Aorta (tissue), 5 donors: ENCODE data around the gene TSR1. TPM values are rescaled to one million over a fixed set of nuclear protein-coding genes. Genes with fewer than 3 reads are reported as not detected.
A peak's percentile ranks its signal among the peaks of the same experiment; 100 is the strongest.

Experiments used
- ATAC-seq: fragments of 200-7000 bp; cut with Tn5 transposase; one replicate; pipeline ENCODE4 v1.9.1; 2022; ENCODE audit warnings: moderate library complexity; ENCODE audit not compliant: low FRiP score
- DNase-seq, 2 donors: peaks; one replicate each; pipeline ENCODE4 v3.0.0-alpha.2; 2020
- H3K27ac ChIP-seq, 2 donors: one replicate each; pipeline ENCODE4 v1.5.1; 2013; ENCODE audit warnings: low read length in 2 of 2, mild to moderate bottlenecking in 2 of 2, moderate library complexity in 2 of 2, control low read depth in 1 of 2, inconsistent platforms in 1 of 2, low read depth in 1 of 2
- H3K27me3 ChIP-seq, 2 donors: one replicate each; pipeline ENCODE4 v1.6.1; 2013; ENCODE audit warnings: control low read depth in 1 of 2, low read length in 1 of 2, mild to moderate bottlenecking in 1 of 2, moderate library complexity in 1 of 2; ENCODE audit not compliant: insufficient read depth in 2 of 2, control insufficient read depth in 1 of 2
- H3K36me3 ChIP-seq, 2 donors: one replicate each; pipeline ENCODE4 v1.6.1; 2013; ENCODE audit warnings: control low read depth in 1 of 2, low read length in 1 of 2, mild to moderate bottlenecking in 1 of 2; ENCODE audit not compliant: insufficient read depth in 2 of 2, control insufficient read depth in 1 of 2
- H3K4me1 ChIP-seq, 2 donors: one replicate each; pipeline ENCODE4 v1.6.1; 2013; ENCODE audit warnings: low read length in 2 of 2, control low read depth in 1 of 2, mild to moderate bottlenecking in 1 of 2, moderate library complexity in 1 of 2; ENCODE audit not compliant: insufficient read depth in 2 of 2, control insufficient read depth in 1 of 2
- H3K4me3 ChIP-seq, 2 donors: one replicate each; pipeline ENCODE4 v1.5.1; 2013; ENCODE audit warnings: low read length in 2 of 2, control low read depth in 1 of 2, mild to moderate bottlenecking in 1 of 2
- H3K9me3 ChIP-seq: one replicate; pipeline ENCODE4 v1.6.1; 2013; ENCODE audit warnings: mild to moderate bottlenecking, low read length; ENCODE audit not compliant: control insufficient read depth
- WGBS, 2 donors: extraction: QIAGEN DNeasy Blood & Tissue Kit; methylation state at CpG; one replicate each; pipeline ENCODE4 v1.1.7; 2013; 5-methylcytosine and 5-hydroxymethylcytosine counted together
- intact Hi-C, 2 donors: fragments of 100-400 bp; cut with DNase I; formaldehyde crosslinking; loops; one replicate each; pipeline versions ENCODE4 v1.14.2 to v1.15.0; 2022
- polyA plus RNA-seq, 2 donors: library from polyadenylated mRNA; stranded (reverse); fragments of 200-250 nt; gene quantifications; one replicate each; pipeline ENCODE4 v1.2.3, GENCODE V29; 2013
- total RNA-seq, 2 donors: library from RNA; stranded (reverse); fragmentation: NEBNext Ultra II Directional; extraction: Animal tissue kit (Norgen Biotek cat#: 25700); gene quantifications; one replicate each; pipeline ENCODE4 v1.2.1, GENCODE V29; 2021
- donor health status: healthy with polysubstance abuse.
- donor health status: Bipolar disorder and iron deficiency.
- donor health status: DM: no; HTN: no; CAD: no.
- donor health status: DM: no; HTN: no; CAD: no.
- donor health status: DM: yes; HTN: yes; CAD: no.

TSR1 gene
- total and polyA plus RNA-seq, 4 donors: 8.8 to 21.8 (median 14.6) TPM

DNA sequence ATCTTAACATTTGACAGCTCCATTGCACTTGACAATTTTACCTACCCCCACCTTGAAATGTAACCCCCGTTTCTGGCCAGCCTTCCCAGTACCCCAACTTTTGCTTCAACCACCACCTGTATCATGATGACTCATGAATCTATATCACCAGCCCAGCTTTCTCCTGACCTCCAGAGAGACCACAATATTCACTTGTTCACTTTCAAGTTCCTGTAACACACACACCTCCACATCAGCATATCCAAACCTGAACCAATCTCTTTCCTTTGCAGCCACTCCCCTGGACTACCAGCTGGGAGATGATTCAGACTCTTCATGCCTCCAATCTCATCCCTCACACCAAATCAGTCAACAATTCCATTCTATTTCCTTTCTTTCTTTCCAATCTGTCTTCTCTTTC lies 40.7 kb downstream of the TSR1 start:
- no peaks in the 10 kb centered on the region for H3K9me3 ChIP-seq
- DNase-seq (no peak), ATAC-seq (no peak)
- peaks cover 4 to 8% of the 10 kb centered on the region in 2 donors for H3K36me3 ChIP-seq
- 82% methylated on average over 1 of the region's 1 CpG for WGBS, 2 donors
- H3K27ac ChIP-seq: no peak overlapping the region
- H3K4me3 ChIP-seq: no peak overlapping the region
- intact Hi-C loops: no loop called here
- H3K4me1 ChIP-seq: no peaks in the 10 kb centered on the region
- no peaks in the 10 kb centered on the region for H3K27me3 ChIP-seq

DNA sequence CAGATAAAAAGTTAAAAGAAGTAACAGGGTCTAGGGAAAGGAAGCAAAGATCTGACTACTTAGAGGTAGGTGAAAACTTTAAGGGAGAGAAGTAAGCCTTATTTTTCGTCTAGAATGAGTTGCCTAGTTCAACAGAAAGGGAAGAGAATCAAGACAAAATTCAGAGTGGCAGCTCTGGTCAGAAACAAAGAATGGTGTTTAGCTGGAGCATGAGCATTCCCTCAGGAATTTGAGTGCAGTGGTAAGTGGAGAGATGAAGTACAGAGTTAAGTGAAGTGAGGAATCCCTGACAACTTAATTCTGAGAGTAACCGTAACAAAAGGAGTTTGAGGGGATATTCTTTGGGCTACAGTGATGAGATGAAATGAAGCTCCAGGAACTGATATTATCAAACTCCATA lies 44.2 kb downstream of the TSR1 start:
- Histone ChIP-seq H3K36me3 (peaks cover 4 to 8% of the 10 kb centered on the region in 2 donors), H3K4me1 (no peaks in the 10 kb centered on the region), H3K4me3 (no peak overlapping the region), H3K27ac (no peak overlapping the region), H3K27me3 (no peaks in the 10 kb centered on the region), H3K9me3 (no peaks in the 10 kb centered on the region)
- DNase-seq (no peak), ATAC-seq (no peak)
- WGBS, 2 donors: 79 to 81% methylated on average over 2 of the region's 2 CpGs
- intact Hi-C loops: no loop called here

DNA sequence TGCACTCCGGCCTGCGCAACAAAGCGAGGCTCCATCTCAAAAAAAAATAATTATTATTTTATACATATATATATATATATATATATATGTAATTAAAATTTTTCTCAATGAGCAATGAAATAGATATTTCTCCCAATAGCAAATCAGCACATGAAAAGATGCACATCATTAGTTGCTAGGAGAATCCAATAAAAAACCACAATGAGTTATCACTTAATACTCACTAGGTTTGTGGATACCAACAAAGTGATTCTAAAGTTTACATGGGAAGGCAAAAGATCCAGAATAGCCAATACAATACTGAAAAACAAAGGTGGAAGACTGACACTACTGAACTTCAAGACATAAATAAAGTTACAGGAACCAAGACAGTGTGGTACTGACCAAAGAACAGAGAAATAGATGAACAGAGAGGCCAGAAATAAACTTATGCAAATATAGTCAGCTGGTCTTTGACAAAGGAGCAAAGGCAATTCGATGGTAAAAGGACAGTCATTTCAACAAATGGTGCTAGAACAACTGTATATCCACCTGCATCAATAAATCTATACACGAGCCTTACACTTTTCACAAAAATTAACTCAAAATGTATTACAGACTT lies 46.3 kb downstream of the TSR1 start:
- Histone ChIP-seq H3K9me3 (no peaks in the 10 kb centered on the region), H3K36me3 (peaks cover 4 to 8% of the 10 kb centered on the region in 2 donors), H3K4me3 (no peak overlapping the region), H3K27ac (no peak overlapping the region), H3K27me3 (no peaks in the 10 kb centered on the region), H3K4me1 (no peaks in the 10 kb centered on the region)
- ATAC-seq (no peak), DNase-seq (no peak)
- intact Hi-C loops: no loop called here
- WGBS, 2 donors: 94% methylated on average over 5 of the region's 5 CpGs

DNA sequence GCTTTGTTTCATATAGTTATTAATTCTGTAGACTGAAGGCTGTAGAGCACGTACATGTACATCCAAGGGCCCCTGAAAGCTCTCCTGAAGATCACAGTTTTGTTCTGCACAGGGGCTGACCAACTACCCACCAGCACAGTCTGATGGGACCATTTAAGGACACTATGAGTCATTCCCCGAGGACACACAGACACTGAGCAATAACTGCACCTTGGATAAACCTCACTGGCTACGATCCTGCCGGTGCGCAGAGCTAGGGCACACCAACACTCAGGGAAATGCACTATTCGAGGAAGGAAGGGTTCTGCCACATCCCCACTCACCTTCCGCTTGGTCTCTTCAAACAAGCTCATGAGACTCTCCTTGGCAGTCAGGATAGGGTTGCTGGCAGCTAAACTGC lies 53.0 kb downstream of the TSR1 start:
- no peaks in the 10 kb centered on the region for H3K4me1 ChIP-seq
- no peak overlapping the region for H3K4me3 ChIP-seq
- WGBS, 2 donors: 83 to 86% methylated on average over 7 of the region's 7 CpGs
- H3K36me3 ChIP-seq: peaks cover 8 to 14% of the 10 kb centered on the region in 2 donors
- DNase-seq (no peak), ATAC-seq (no peak)
- no peaks in the 10 kb centered on the region for H3K27me3 ChIP-seq
- intact Hi-C loops: loop anchor here in 1 of 2 donors (5.0 kb wide), 1 partner anchor 36 kb away; no protein-coding TSS in a partner anchor
- H3K9me3 ChIP-seq: no peaks in the 10 kb centered on the region
- H3K27ac ChIP-seq: no peak overlapping the region

DNA sequence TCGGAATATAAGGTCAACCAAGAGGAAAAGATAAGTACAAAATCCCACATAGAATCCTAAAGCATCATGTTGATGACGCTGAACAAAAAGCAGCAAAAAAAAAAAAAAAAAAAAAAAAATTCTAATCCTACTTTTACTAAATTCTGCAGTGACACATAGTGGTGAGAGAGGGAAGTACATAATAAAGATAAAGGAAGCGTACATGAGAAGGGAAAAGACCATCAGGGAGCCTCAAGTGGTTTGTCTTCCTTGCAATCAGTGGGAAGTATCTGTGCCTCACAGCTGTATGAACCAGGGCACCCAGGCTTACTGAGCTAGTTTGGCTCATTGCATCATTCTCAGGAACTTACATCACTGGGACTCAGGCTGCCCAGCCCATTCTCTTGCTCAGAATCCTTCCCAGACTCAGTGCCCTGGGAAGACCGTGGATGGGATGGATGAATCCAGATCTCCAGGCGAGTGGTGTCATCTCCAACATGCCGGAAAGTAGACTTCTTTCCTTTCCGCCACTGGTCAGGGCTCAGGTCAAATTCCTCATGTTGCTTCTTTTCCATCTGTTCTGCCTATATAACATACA lies 53.9 kb downstream of the TSR1 start:
- H3K36me3 ChIP-seq: peaks cover 8 to 14% of the 10 kb centered on the region in 2 donors
- intact Hi-C loops: loop anchor here in 1 of 2 donors (5.0 kb wide), 1 partner anchor 35 kb away; no protein-coding TSS in a partner anchor
- no peaks in the 10 kb centered on the region for H3K4me1 ChIP-seq
- no peaks in the 10 kb centered on the region for H3K9me3 ChIP-seq
- H3K27ac ChIP-seq: peak overlapping the region in 1 of 2 donors; percentile 33
- WGBS, 2 donors: 52 to 53% methylated on average over 7 of the region's 7 CpGs
- peak; percentile 68 for ATAC-seq
- H3K27me3 ChIP-seq: no peaks in the 10 kb centered on the region
- H3K4me3 ChIP-seq: no peak overlapping the region
- no peak for DNase-seq

- no peaks in the 10 kb centered on the region for H3K27me3 ChIP-seq
- H3K9me3 ChIP-seq: no peaks in the 10 kb centered on the region
- no peak overlapping the region for H3K27ac ChIP-seq
- intact Hi-C loops: loop anchor here in 1 of 2 donors (2.0 to 5.0 kb wide), 2 partner anchors 32 to 225 kb away; partner anchors contain the start of gene HIC1
- WGBS, 2 donors: 91% methylated on average over 9 of the region's 9 CpGs
- no peaks in the 10 kb centered on the region for H3K4me1 ChIP-seq
- ATAC-seq (no peak), DNase-seq (no peak)
- no peak overlapping the region for H3K4me3 ChIP-seq
- peaks cover 9 to 18% of the 10 kb centered on the region in 2 donors for H3K36me3 ChIP-seq
These were observed 56.5 kb downstream of the TSR1 start for GRCh38 chr17:2279707-2280106.

DNA sequence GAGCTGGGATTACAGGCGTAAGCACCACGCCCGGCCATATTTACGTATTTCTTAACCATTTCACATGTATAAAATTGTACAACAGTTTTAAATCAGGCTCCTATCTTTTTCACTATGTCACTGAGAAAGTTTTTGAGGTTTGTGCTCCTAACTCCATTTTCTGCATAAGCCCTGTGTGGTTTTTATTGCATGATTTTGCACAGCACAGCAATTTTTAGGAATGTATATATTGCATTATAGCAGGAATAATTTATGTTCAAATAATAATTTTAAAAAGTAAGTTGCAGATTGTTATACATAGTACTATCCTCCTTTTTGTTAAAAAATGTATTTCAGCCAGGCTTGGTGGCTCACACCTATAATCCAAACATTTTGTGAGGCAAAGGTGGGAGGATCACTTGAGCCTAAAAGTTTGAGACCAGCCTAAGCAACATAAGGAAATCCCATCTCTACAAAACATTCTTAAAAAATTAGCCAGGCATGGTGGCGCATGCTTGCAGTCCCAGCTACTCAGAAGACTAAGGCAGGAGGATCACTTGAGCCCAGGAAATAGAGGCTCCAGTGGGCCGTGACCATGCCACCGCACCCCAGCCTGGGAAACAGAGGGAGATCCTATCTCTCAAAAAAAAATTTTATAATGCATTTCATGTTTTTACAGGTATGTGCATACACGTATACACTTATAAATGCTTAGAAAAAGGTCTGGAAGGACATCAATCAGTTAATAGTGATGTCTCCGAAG lies 58.7 kb downstream of the TSR1 start:
- Histone ChIP-seq H3K36me3 (peaks cover 5 to 18% of the 10 kb centered on the region in 2 donors), H3K27me3 (no peaks in the 10 kb centered on the region), H3K4me1 (no peaks in the 10 kb centered on the region), H3K27ac (no peak overlapping the region), H3K9me3 (no peaks in the 10 kb centered on the region), H3K4me3 (no peak overlapping the region)
- intact Hi-C loops: no loop called here
- ATAC-seq (no peak), DNase-seq (no peak)
- WGBS, 2 donors: 94% methylated on average over 9 of the region's 9 CpGs

- DNase-seq (no peak), ATAC-seq (no peak)
- no peaks in the 10 kb centered on the region for H3K9me3 ChIP-seq
- H3K4me3 ChIP-seq: no peak overlapping the region
- H3K27me3 ChIP-seq: no peaks in the 10 kb centered on the region
- intact Hi-C loops: no loop called here
- H3K27ac ChIP-seq: no peak overlapping the region
- whole genome bisulfite sequencing, 2 donors: 57 to 62% methylated on average over 1 of the region's 1 CpG
- peaks cover 2 to 14% of the 10 kb centered on the region in 2 donors for H3K36me3 ChIP-seq
- peaks cover 0 to 3% of the 10 kb centered on the region in 2 donors for H3K4me1 ChIP-seq
These were observed 60.5 kb downstream of the TSR1 start for GRCh38 chr17:2275722-2276121.
